T-cell (primary cell): ENCODE measurements around the gene RSPO1. TPM values are rescaled to one million over a fixed set of nuclear protein-coding genes. Genes with fewer than 3 reads are reported as not detected.

Experiments
- ATAC-seq, 4 experiments: fragments of 200-7000 bp in 3 of 4; fragments of 150-1000 bp in 1 of 4; cut with Tn5 transposase; replicated peaks in 1 of 4; 1 replicate in 3 of 4; 2 replicates in 1 of 4; pipeline ENCODE4 v1.10.0; 2021; ENCODE audit warnings: moderate library complexity in 3 of 4, mild to moderate bottlenecking in 2 of 4, moderate number of reproducible peaks in 1 of 4
- CTCF ChIA-PET, 2 donors: fragments of 300-600 bp; sonication (Branson Sonifier 250); formaldehyde crosslinking; loops; one replicate each; lab custom pipeline; 2022; ENCODE audit warnings: antibody characterized with exemption in 2 of 2; lab: Charles Lee
- POLR2A ChIA-PET, 2 donors: fragments of 300-600 bp; sonication (Branson Sonifier 250); formaldehyde crosslinking; loops; one replicate each; lab custom pipeline; 2022; ENCODE audit warnings: antibody characterized with exemption in 2 of 2; lab: Charles Lee
- DNase-seq, 35 experiments: peaks; one replicate each; pipeline versions ENCODE4 v3.0.0 to v3.0.0-alpha.2; 2013 to 2023
- H3K27ac ChIP-seq: one replicate; pipeline ENCODE4 v1.5.1; 2013; ENCODE audit warnings: low read length
- H3K27me3 ChIP-seq, 2 experiments: replicated peaks in 1 of 2; 1 replicate in 1 of 2; 2 replicates in 1 of 2; pipeline versions ENCODE4 v1.6.1 to v1.7.0; 2013; ENCODE audit warnings: low read length in 1 of 2, mixed read lengths in 1 of 2; ENCODE audit not compliant: control insufficient read depth in 2 of 2, insufficient read depth in 2 of 2; ENCODE audit errors: extremely low read depth in 1 of 2
- H3K36me3 ChIP-seq, 2 donors: 1 replicate in 1 of 2; 2 replicates in 1 of 2; pipeline versions ENCODE4 v1.6.1 to v1.7.0; 2013; ENCODE audit warnings: low read length in 1 of 2; ENCODE audit not compliant: control insufficient read depth in 2 of 2, insufficient read depth in 1 of 2; ENCODE audit errors: extremely low read depth in 1 of 2
- H3K4me1 ChIP-seq, 2 experiments: 1 replicate in 1 of 2; 2 replicates in 1 of 2; pipeline versions ENCODE4 v1.6.1 to v1.7.0; 2013; ENCODE audit warnings: low read length in 2 of 2, mixed read lengths in 1 of 2; ENCODE audit not compliant: insufficient read depth in 2 of 2, control insufficient read depth in 1 of 2; ENCODE audit errors: extremely low read depth in 1 of 2
- H3K4me3 ChIP-seq, 2 donors: 1 replicate in 1 of 2; 2 replicates in 1 of 2; pipeline versions ENCODE4 v1.5.1 to v1.7.0; 2013; ENCODE audit warnings: mild to moderate bottlenecking in 2 of 2, low read length in 1 of 2, moderate library complexity in 1 of 2; ENCODE audit not compliant: control insufficient read depth in 1 of 2; ENCODE audit errors: extremely low read depth in 1 of 2
- H3K9me3 ChIP-seq: 2 replicates; pipeline ENCODE4 v1.7.0; 2013
- H3K27ac Mint-ChIP-seq, 2 donors: one replicate each; pipeline ENCODE4 v1.8.0; 2020 to 2021; ENCODE audit warnings: mild to moderate bottlenecking in 2 of 2, mixed read lengths in 2 of 2
- H3K27me3 Mint-ChIP-seq, 2 donors: one replicate each; pipeline ENCODE4 v1.8.0; 2021 to 2022; ENCODE audit warnings: mixed read lengths in 2 of 2
- H3K36me3 Mint-ChIP-seq: one replicate; pipeline ENCODE4 v1.8.0; 2021; ENCODE audit warnings: mixed read lengths
- H3K4me1 Mint-ChIP-seq, 3 donors: one replicate each; pipeline ENCODE4 v1.8.0; 2020 to 2022; ENCODE audit warnings: mixed read lengths in 3 of 3, mild to moderate bottlenecking in 1 of 3
- H3K4me3 Mint-ChIP-seq, 3 donors: one replicate each; pipeline ENCODE4 v1.8.0; 2020 to 2022; ENCODE audit warnings: mild to moderate bottlenecking in 3 of 3, mixed read lengths in 3 of 3, moderate library complexity in 3 of 3
- H3K9me3 Mint-ChIP-seq, 3 donors: one replicate each; pipeline ENCODE4 v1.8.0; 2020 to 2022; ENCODE audit warnings: mixed read lengths in 3 of 3
- WGBS: methylation state at CpG from one replicate; pipeline ENCODE4 v1.1.5; 2013; ENCODE audit warnings: missing lambda C conversion rate; ENCODE audit not compliant: insufficient coverage; 5-methylcytosine and 5-hydroxymethylcytosine counted together
- total RNA-seq, 35 experiments: library from RNA in 6 of 35; stranded (reverse) in 6 of 35; fragments of 120-200 nt in 1 of 35; gene quantifications; one replicate each; pipeline versions ENCODE4 v1.2.1 to v1.2.4 and lab custom pipeline; 2013 to 2026

The RSPO1 gene
- total RNA-seq, 5 donors from 2014 or later (not counting 1 experiment from before 2014, with no cell fraction given), result not detected

- H3K4me1 Mint-ChIP-seq, result peaks cover 6 to 12% (median 12%) of the 10 kb centered on the region in 3 donors
- CTCF ChIA-PET, result no interaction called here
- no peak overlapping the region for H3K27ac ChIP-seq
- no peaks in the 10 kb centered on the region for H3K9me3 ChIP-seq
- H3K4me3 ChIP-seq, result no peak overlapping the region
- peaks cover 73 to 82% of the 10 kb centered on the region in 2 donors for H3K27me3 Mint-ChIP-seq
- no peaks in the 10 kb centered on the region for H3K9me3 Mint-ChIP-seq
- peaks cover 7 to 85% of the 10 kb centered on the region in 2 experiments for H3K27me3 ChIP-seq
- peaks cover 0 to 14% of the 10 kb centered on the region in 2 experiments for H3K4me1 ChIP-seq
- POLR2A ChIA-PET, result no interaction called here
- 63% methylated on average over 4 of the region's 7 CpGs for WGBS
- no peaks in the 10 kb centered on the region for H3K36me3 Mint-ChIP-seq
- no peak overlapping the region for H3K27ac Mint-ChIP-seq
- no peaks in the 10 kb centered on the region for H3K36me3 ChIP-seq
- ATAC-seq (no peak), DNase-seq (no peak)
- H3K4me3 Mint-ChIP-seq, result no peak overlapping the region
Measured at GRCh38 chr1:37629726-37630425, 4.8 kb downstream of the RSPO1 start.

GRCh38 chr1:37629008-37629407 is 5.7 kb downstream of the RSPO1 start:
- DNase-seq (no peak), ATAC-seq (no peak)
- no peaks in the 10 kb centered on the region for H3K36me3 ChIP-seq
- H3K4me3 ChIP-seq, result no peak overlapping the region
- POLR2A ChIA-PET, result interaction anchor here in 1 of 2 donors (0.7 kb wide), 1 partner anchor 155 kb away, joined by 3 read pairs; no protein-coding TSS in a partner anchor
- H3K27ac Mint-ChIP-seq, result no peak overlapping the region
- no peak overlapping the region for H3K27ac ChIP-seq
- no peaks in the 10 kb centered on the region for H3K36me3 Mint-ChIP-seq
- H3K9me3 Mint-ChIP-seq, result no peaks in the 10 kb centered on the region
- H3K4me1 ChIP-seq, result peaks cover 0 to 6% of the 10 kb centered on the region in 2 experiments
- H3K9me3 ChIP-seq, result no peaks in the 10 kb centered on the region
- CTCF ChIA-PET, result no interaction called here
- peaks cover 7 to 86% of the 10 kb centered on the region in 2 experiments for H3K27me3 ChIP-seq
- no peak overlapping the region for H3K4me3 Mint-ChIP-seq
- H3K27me3 Mint-ChIP-seq, result peaks cover 77 to 84% of the 10 kb centered on the region in 2 donors
- peaks cover 6 to 10% (median 8%) of the 10 kb centered on the region in 3 donors for H3K4me1 Mint-ChIP-seq

GRCh38 chr1:37628026-37628556 is 6.6 kb downstream of the RSPO1 start:
- peaks cover 75 to 78% of the 10 kb centered on the region in 2 donors for H3K27me3 Mint-ChIP-seq
- peaks cover 5 to 85% of the 10 kb centered on the region in 2 experiments for H3K27me3 ChIP-seq

DNA sequence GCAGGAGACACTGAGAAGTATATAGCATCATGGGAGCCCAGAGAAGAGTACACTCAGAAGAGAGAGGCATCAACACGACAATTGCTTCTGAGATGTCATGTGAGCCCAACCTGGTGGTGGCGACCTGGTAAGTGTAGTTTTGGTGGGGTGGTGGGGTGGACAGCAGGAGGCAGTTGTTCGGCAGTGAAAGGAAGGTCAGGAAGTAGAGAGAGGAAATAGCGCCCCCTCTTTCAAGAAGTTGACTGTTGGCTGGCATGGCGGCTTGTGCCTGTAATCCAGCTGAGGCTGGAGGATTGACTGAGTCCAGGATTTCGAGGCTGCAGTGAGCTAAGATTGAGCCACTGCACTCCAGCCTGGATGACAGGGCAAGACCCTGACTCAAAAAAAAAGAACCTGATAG is 12.6 kb downstream of the RSPO1 start:
- Histone ChIP-seq H3K27me3 (peaks cover 9 to 67% of the 10 kb centered on the region in 2 experiments), H3K27ac (no peak overlapping the region), H3K9me3 (no peaks in the 10 kb centered on the region), H3K36me3 (no peaks in the 10 kb centered on the region), H3K4me1 (no peaks in the 10 kb centered on the region), H3K4me3 (no peak overlapping the region)
- no peaks in the 10 kb centered on the region for H3K36me3 Mint-ChIP-seq
- no peak overlapping the region for H3K4me3 Mint-ChIP-seq
- CTCF ChIA-PET, result interaction anchor here in 1 of 2 donors (0.7 kb wide), 1 partner anchor 60 kb away, joined by 3 read pairs; no protein-coding TSS in a partner anchor
- no peaks in the 10 kb centered on the region for H3K9me3 Mint-ChIP-seq
- H3K27ac Mint-ChIP-seq, result no peak overlapping the region
- no peak for DNase-seq
- POLR2A ChIA-PET, result no interaction called here
- no peaks in the 10 kb centered on the region for H3K4me1 Mint-ChIP-seq
- 34% methylated on average over 6 of the region's 6 CpGs for WGBS
- peaks cover 44 to 50% of the 10 kb centered on the region in 2 donors for H3K27me3 Mint-ChIP-seq
- ATAC-seq, result no peak

More at GRCh38 chr1:37628026-37628556, 6.6 kb downstream of the RSPO1 start:
- DNase-seq (no peak), ATAC-seq (no peak)
- H3K36me3 Mint-ChIP-seq, result no peaks in the 10 kb centered on the region
- no peaks in the 10 kb centered on the region for H3K4me1 ChIP-seq
- ChIA-PET CTCF (no interaction called here), POLR2A (no interaction called here)
- no peaks in the 10 kb centered on the region for H3K9me3 ChIP-seq
- no CpG with 5 or more reads among the region's 8 CpGs for WGBS
- H3K9me3 Mint-ChIP-seq, result no peaks in the 10 kb centered on the region
- H3K36me3 ChIP-seq, result no peaks in the 10 kb centered on the region
- no peak overlapping the region for H3K27ac ChIP-seq
- no peak overlapping the region for H3K4me3 ChIP-seq
- no peak overlapping the region for H3K4me3 Mint-ChIP-seq
- peaks cover 4 to 6% (median 6%) of the 10 kb centered on the region in 3 donors for H3K4me1 Mint-ChIP-seq
- H3K27ac Mint-ChIP-seq, result no peak overlapping the region

GRCh38 chr1:37621326-37621870 is 13.3 kb downstream of the RSPO1 start:
- H3K36me3 Mint-ChIP-seq, result no peaks in the 10 kb centered on the region
- DNase-seq, result no peak
- no peak overlapping the region for H3K27ac Mint-ChIP-seq
- ChIA-PET POLR2A (no interaction called here), CTCF (no interaction called here)
- ATAC-seq, result no peak
- H3K9me3 Mint-ChIP-seq, result no peaks in the 10 kb centered on the region
- H3K27ac ChIP-seq, result no peak overlapping the region
- H3K9me3 ChIP-seq, result no peaks in the 10 kb centered on the region
- no peak overlapping the region for H3K4me3 Mint-ChIP-seq
- no peaks in the 10 kb centered on the region for H3K4me1 Mint-ChIP-seq
- no peak overlapping the region for H3K4me3 ChIP-seq
- 57% methylated on average over 8 of the region's 10 CpGs for WGBS
- no peaks in the 10 kb centered on the region for H3K36me3 ChIP-seq
- peaks cover 37 to 50% of the 10 kb centered on the region in 2 donors for H3K27me3 Mint-ChIP-seq
- no peaks in the 10 kb centered on the region for H3K4me1 ChIP-seq
- peaks cover 10 to 64% of the 10 kb centered on the region in 2 experiments for H3K27me3 ChIP-seq

- WGBS, result 84% methylated on average over 3 of the region's 6 CpGs
- no peaks in the 10 kb centered on the region for H3K36me3 ChIP-seq
- H3K4me1 ChIP-seq, result no peaks in the 10 kb centered on the region
- no peak overlapping the region for H3K4me3 ChIP-seq
- H3K27me3 ChIP-seq, result peaks cover 10 to 64% of the 10 kb centered on the region in 2 experiments
- DNase-seq, result no peak
- Mint-ChIP-seq H3K9me3 (no peaks in the 10 kb centered on the region), H3K27ac (no peak overlapping the region), H3K4me1 (no peaks in the 10 kb centered on the region), H3K27me3 (peaks cover 38 to 49% of the 10 kb centered on the region in 2 donors), H3K4me3 (no peak overlapping the region), H3K36me3 (no peaks in the 10 kb centered on the region)
- H3K9me3 ChIP-seq, result no peaks in the 10 kb centered on the region
- ATAC-seq, result no peak
- ChIA-PET CTCF (no interaction called here), POLR2A (no interaction called here)
- H3K27ac ChIP-seq, result no peak overlapping the region
Measured at GRCh38 chr1:37620707-37621106, 14.0 kb downstream of the RSPO1 start.
